Ovary (tissue), 3 donors: Measurements from ENCODE around the gene JADE1.

ENCODE experiments used
- CTCF ChIP-seq, 3 donors: fragments of 450-650 bp in 2 of 3; fragments of 200-600 bp in 1 of 3; IDR thresholded peaks; one replicate each; pipeline versions ENCODE4 v1.5.1 to v1.8.0; 2016 to 2022; ENCODE audit warnings: antibody characterized with exemption in 3 of 3, mild to moderate bottlenecking in 1 of 3
- EP300 ChIP-seq: sonication (generic); formaldehyde crosslinking; IDR thresholded peaks from one replicate; pipeline ENCODE4 v1.6.1; 2017; ENCODE audit warnings: antibody characterized with exemption
- POLR2A ChIP-seq: fragments of 450-650 bp; IDR thresholded peaks from one replicate; pipeline ENCODE4 v1.6.1; 2017; ENCODE audit warnings: antibody characterized with exemption, mild to moderate bottlenecking, moderate library complexity
- donor health status: DM: no; HTN: no; CAD: no.

- no peak for TF ChIP-seq CTCF (IDR thresholded peaks at IDR 0.05)
- TF ChIP-seq POLR2A, result no peak
- no peak for TF ChIP-seq EP300
Observed at GRCh38 chr4:128862608-128863311, 53.3 kb downstream of the JADE1 start.
